AG04449 (cell line): ENCODE results near the gene GPATCH2L.

ENCODE experiments used
- CTCF ChIA-PET: fragments of 350-600 bp; formaldehyde crosslinking; extraction: SDS; loops from one replicate; lab custom pipeline; 2021; ENCODE audit warnings: antibody characterized with exemption; lab: Yijun Ruan, JAX
- POLR2A ChIA-PET: fragments of 400-600, 350-600 bp; formaldehyde crosslinking; extraction: SDS; loops from one replicate; lab custom pipeline; 2020; ENCODE audit warnings: antibody characterized with exemption, inconsistent platforms; lab: Yijun Ruan, JAX
- DNase-seq: peaks from one replicate; pipeline ENCODE4 v3.0.0-alpha.2; 2010; ENCODE audit warnings: low read depth, low spot score
- H3K4me3 ChIP-seq: 2 replicates; pipeline ENCODE4 v1.5.1; 2011; ENCODE audit warnings: low read depth, mild to moderate bottlenecking, control low read depth, low read length
- CTCF ChIP-seq: IDR thresholded peaks from one replicate; pipeline ENCODE4 v1.5.1; 2011; ENCODE audit warnings: mild to moderate bottlenecking, moderate library complexity, low read length, control low read depth, inconsistent platforms; ENCODE audit not compliant: insufficient read depth; ENCODE audit errors: missing control alignments

GPATCH2L gene

GRCh38 chr14:76135722-76136121 is 16.0 kb upstream of the GPATCH2L start:
- ChIA-PET CTCF (no interaction called here), POLR2A (no interaction called here)
- no peak for TF ChIP-seq CTCF

GRCh38 chr14:76136476-76137110 is 15.1 kb upstream of the GPATCH2L start:
- ChIA-PET POLR2A (no interaction called here), CTCF (no interaction called here)
- TF ChIP-seq CTCF, result no peak
- DNase-seq, result no peak
- H3K4me3 ChIP-seq, result no peak overlapping the region

More at GRCh38 chr14:76135722-76136121, 16.0 kb upstream of the GPATCH2L start:
- H3K4me3 ChIP-seq, result no peak overlapping the region
- DNase-seq, result no peak

- peak overlapping the region; percentile 8; the same call in 1 of the 2 replicates for H3K4me3 ChIP-seq
- ChIA-PET POLR2A (no interaction called here), CTCF (no interaction called here)
- no peak for TF ChIP-seq CTCF
- DNase-seq, result no peak
Observed at GRCh38 chr14:76138119-76138757, 13.5 kb upstream of the GPATCH2L start.

GRCh38 chr14:76138758-76139723 is 12.7 kb upstream of the GPATCH2L start:
- peak overlapping the region; percentile 8; the same call in 1 of the 2 replicates for H3K4me3 ChIP-seq

GRCh38 chr14:76143642-76144041 is 8.1 kb upstream of the GPATCH2L start:
- CTCF ChIA-PET, result no interaction called here
- POLR2A ChIA-PET, result no interaction called here
- no peak for TF ChIP-seq CTCF
- DNase-seq, result no peak
- H3K4me3 ChIP-seq, result no peak overlapping the region

More at GRCh38 chr14:76138758-76139723, 12.7 kb upstream of the GPATCH2L start:
- ChIA-PET POLR2A (no interaction called here), CTCF (interaction anchor here (1.1 kb wide), 1 partner anchor 19 kb away, joined by 3 read pairs; no protein-coding TSS in a partner anchor)
- no peak for TF ChIP-seq CTCF
- DNase-seq, result no peak
